IPS-18a (cell line): ENCODE results near the gene FBF1.
A peak's percentile ranks its signal among the peaks of the same experiment; 100 is the strongest.
"Not testable (repeated sequence)": the region's sequence is repeated elsewhere in the genome, so short reads cannot be mapped to it uniquely, and the experiment has no call there.

Experiments used
- H3K27ac ChIP-seq: one replicate; pipeline ENCODE4 v1.5.1; 2013; ENCODE audit warnings: low read length
- H3K27me3 ChIP-seq: one replicate; pipeline ENCODE4 v1.6.1; 2013; ENCODE audit warnings: mild to moderate bottlenecking, low read length; ENCODE audit not compliant: control insufficient read depth, insufficient read depth
- H3K36me3 ChIP-seq: one replicate; pipeline ENCODE4 v1.6.1; 2013; ENCODE audit warnings: low read depth, low read length; ENCODE audit not compliant: control insufficient read depth
- H3K4me1 ChIP-seq: one replicate; pipeline ENCODE4 v1.6.1; 2013; ENCODE audit warnings: low read depth, low read length; ENCODE audit not compliant: control insufficient read depth
- H3K4me3 ChIP-seq: one replicate; pipeline ENCODE4 v1.5.1; 2013; ENCODE audit warnings: low read length
- H3K9ac ChIP-seq: one replicate; pipeline ENCODE4 v1.6.1; 2013; ENCODE audit warnings: mild to moderate bottlenecking, low read length, moderate library complexity
- H3K9me3 ChIP-seq: one replicate; pipeline ENCODE4 v1.6.1; 2013; ENCODE audit warnings: low read depth, low read length; ENCODE audit not compliant: control insufficient read depth

Gene FBF1

GRCh38 chr17:75975757-75976174 is 34.9 kb upstream of the FBF1 start:
- peaks cover 13% of the 10 kb centered on the region for H3K36me3 ChIP-seq
- no peaks in the 10 kb centered on the region for H3K9me3 ChIP-seq
- H3K9ac ChIP-seq: no peak overlapping the region
- peaks cover 8% of the 10 kb centered on the region for H3K4me1 ChIP-seq
- H3K4me3 ChIP-seq: no peak overlapping the region
- no peaks in the 10 kb centered on the region for H3K27me3 ChIP-seq
- H3K27ac ChIP-seq: no peak overlapping the region

DNA sequence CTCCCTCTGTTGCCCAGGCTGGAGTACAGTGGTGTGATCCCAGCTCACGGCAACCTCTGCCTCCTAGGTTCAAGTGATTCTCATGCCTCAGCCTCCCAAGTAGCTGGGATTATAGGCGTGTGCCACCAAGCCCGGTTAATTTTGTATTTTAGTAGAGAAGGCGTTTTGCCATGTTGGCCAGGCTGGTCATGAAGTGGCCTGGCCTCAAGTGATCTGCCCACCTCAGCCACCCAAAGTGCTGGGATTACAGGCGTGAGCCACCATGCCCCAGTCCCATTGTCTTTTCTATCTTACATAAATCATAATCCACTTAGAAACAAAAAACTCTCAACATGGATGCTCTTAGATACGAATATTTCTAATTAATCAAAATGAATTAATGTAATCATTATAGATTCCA is 34.3 kb upstream of the FBF1 start:
- H3K4me3 ChIP-seq, H3K27me3 ChIP-seq, H3K27ac ChIP-seq, H3K9me3 ChIP-seq, H3K9ac ChIP-seq, H3K4me1 ChIP-seq: not testable (repeated sequence)
- H3K36me3 ChIP-seq: peaks cover 13% of the 10 kb centered on the region

DNA sequence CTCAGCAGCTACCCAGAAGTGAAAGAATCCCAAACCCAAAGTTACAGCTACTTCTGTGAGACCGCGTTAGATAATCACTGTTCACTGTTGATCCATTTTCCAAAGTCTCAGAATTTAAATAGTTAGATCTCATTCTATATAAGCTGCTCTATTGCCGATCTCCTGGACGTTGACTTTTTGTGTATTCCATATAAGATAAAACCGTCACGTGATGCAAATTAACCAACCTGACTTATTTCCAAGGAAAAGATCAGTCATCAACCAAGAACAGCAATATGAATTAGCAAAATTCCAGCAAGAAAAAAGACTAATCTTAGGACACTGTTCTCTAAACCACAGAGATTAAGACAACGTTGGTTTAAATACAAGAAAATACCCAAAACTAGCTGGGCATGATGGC is 29.8 kb upstream of the FBF1 start:
- Histone ChIP-seq H3K36me3 (peaks cover 8% of the 10 kb centered on the region), H3K9me3 (no peaks in the 10 kb centered on the region), H3K27ac (no peak overlapping the region), H3K4me1 (no peaks in the 10 kb centered on the region), H3K27me3 (no peaks in the 10 kb centered on the region), H3K4me3 (no peak overlapping the region), H3K9ac (no peak overlapping the region)

DNA sequence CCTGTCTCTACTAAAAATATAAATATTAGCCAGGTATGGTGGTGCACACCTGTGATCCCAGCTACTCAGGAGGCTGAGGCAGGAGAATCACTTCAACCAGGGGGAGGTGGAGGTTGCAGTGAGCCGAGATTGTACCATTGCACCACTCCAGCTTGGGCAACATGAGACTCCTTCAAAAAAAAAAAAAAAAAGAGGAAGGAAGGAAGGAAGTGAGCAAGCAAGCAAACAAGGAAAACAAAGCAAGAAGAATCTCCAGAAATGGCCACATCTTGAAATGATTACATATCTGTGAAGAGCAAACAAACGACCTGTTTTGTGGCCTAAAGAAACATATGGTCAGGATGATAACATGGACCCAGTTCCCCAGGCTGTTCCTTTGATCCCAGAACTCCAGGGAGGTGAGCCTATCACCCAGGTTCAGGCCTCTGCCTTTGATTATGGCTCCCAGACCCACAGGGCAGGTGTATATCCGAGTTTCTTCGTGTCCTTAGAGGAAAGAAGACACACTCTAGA is 29.2 kb upstream of the FBF1 start:
- H3K4me1 ChIP-seq: no peaks in the 10 kb centered on the region
- H3K27me3 ChIP-seq: no peaks in the 10 kb centered on the region
- no peak overlapping the region for H3K27ac ChIP-seq
- peaks cover 8% of the 10 kb centered on the region for H3K36me3 ChIP-seq
- no peaks in the 10 kb centered on the region for H3K9me3 ChIP-seq
- no peak overlapping the region for H3K4me3 ChIP-seq
- H3K9ac ChIP-seq: no peak overlapping the region

DNA sequence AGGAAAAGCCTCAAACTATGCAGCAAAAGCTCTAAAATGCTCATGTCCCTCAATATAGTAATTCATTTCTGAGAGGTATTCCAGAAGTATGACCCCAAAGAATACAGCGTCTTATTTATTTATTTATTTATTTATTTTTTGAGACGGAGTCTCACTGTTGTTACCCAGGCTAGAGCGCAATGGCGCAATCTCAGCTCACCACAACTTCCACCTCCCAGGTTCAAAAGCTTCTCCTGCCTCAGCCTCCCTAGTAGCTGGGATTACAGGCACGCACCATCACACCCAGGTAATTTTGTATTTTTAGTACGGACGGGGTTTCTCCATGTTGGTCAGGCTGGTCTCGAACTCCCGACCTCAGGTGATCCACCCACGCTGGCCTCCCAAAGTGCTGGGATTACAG is 28.2 kb upstream of the FBF1 start:
- not testable (repeated sequence) for H3K9ac ChIP-seq, H3K9me3 ChIP-seq, H3K36me3 ChIP-seq, H3K4me3 ChIP-seq, H3K4me1 ChIP-seq, H3K27ac ChIP-seq, H3K27me3 ChIP-seq

DNA sequence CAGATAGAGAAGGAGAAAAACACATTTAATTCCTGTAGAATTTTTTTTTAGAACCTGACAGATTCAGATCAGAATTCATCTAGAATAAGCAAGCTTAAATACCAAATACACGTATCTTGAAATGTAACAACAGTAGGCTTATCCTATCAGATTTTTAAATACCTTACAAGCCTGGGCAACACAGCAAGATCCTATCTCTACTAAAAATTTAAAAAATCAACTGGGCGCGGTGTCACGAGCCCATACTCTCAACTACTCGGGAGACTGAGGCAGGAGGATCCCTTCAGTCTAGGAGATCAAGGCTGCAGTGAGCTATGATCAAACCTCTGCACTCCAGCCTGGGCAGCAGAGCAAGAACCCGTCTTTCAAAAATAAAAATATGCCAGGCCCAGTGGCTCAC is 24.6 kb upstream of the FBF1 start:
- H3K27ac ChIP-seq: no peak overlapping the region
- H3K4me1 ChIP-seq: peaks cover 2% of the 10 kb centered on the region
- H3K9ac ChIP-seq: no peak overlapping the region
- H3K9me3 ChIP-seq: no peaks in the 10 kb centered on the region
- no peaks in the 10 kb centered on the region for H3K27me3 ChIP-seq
- H3K4me3 ChIP-seq: no peak overlapping the region
- peaks cover 2% of the 10 kb centered on the region for H3K36me3 ChIP-seq

DNA sequence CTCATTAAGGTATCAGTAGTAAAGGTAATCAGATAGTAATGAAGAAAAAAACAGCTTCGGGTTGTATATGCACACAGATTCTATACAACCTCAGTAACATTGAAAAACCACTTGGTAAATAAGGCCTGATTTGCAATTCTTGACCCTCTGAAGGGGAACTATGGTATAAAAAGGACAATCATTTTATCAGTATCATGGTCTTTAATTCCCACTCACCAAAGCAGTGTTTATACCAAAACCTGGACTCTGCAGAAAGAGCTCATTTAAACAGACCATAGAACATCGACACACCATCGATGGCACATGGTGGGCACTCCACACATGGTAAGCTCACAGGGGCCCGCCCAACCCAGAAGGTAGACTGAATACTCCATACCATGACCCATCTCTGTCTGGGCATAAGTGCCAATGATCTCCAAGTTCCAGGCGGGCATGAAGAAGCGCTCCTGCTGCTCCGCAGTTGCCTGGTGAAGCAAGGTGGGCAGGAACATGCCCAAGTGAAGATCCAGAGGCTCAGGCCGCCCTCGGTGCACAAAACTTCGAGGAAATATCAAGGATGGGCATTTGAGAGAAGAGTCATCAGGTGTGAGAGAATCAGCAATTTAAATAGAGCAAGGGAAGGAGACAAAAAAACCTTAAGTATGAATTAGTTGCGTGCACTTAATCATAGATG is 19.1 kb upstream of the FBF1 start:
- Histone ChIP-seq H3K4me1 (peaks cover 20% of the 10 kb centered on the region), H3K36me3 (peaks cover 11% of the 10 kb centered on the region), H3K9me3 (no peaks in the 10 kb centered on the region), H3K4me3 (peak overlapping the region; percentile 25), H3K27me3 (no peaks in the 10 kb centered on the region), H3K9ac (no peak overlapping the region), H3K27ac (no peak overlapping the region)

GRCh38 chr17:75959051-75959838 is 18.4 kb upstream of the FBF1 start:
- peaks cover 20% of the 10 kb centered on the region for H3K4me1 ChIP-seq
- H3K4me3 ChIP-seq: peak overlapping the region; percentile 25
- H3K27me3 ChIP-seq: no peaks in the 10 kb centered on the region
- peaks cover 11% of the 10 kb centered on the region for H3K36me3 ChIP-seq
- H3K27ac ChIP-seq: peak overlapping the region; percentile 54
- peak overlapping the region; percentile 28 for H3K9ac ChIP-seq
- H3K9me3 ChIP-seq: no peaks in the 10 kb centered on the region

DNA sequence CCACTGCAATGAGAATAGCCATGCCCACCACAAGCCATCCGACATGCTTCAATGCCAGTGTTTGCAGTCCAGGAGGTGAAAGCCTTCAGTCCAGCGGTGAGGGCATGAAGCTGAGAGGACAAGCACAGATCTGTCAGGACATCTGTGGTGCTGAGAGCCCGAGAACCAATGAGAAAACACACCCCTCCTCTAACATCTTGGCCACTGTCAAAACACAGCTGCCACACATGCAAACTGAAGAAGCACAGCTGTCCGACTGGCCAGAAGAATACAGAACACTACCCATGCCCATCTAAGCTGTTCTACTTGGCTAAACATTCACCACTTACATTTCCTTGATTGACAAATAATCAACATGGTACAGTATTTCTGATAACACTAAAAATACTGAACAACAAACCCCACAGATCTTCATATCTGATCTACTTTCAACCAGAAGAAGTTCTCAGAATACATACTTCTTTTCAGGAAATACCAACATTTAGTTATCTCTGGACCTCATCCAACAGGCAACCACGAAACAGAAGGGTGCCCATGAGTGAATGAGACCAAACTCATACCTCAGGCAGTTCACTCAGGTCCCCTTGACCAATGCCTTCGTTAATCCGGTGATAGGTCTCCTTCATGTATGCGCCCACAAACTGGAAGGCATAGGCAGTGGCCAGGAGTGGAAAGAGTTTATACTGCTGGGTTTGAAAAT is 10.2 kb upstream of the FBF1 start:
- no peak overlapping the region for H3K9ac ChIP-seq
- no peaks in the 10 kb centered on the region for H3K9me3 ChIP-seq
- peaks cover 68% of the 10 kb centered on the region for H3K36me3 ChIP-seq

DNA sequence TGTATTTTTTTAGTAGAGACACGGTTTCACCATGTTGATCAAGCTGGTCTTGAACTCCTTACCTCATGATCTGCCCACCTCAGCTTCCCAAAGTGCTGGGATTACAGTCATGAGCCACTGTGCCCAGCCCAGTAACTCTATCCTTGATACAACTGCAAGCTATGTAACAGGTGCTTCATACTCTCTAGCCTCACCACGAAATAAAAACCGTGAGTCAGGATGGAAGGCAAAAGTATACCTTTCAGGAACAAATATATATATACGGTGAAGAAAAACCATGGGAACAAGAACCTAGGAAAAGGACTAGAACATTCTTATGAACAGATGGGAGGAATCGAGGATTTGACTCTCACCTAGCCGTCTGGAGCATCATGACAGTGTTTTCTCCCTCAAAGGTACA is 9.6 kb upstream of the FBF1 start:
- H3K4me1 ChIP-seq: no peaks in the 10 kb centered on the region
- H3K4me3 ChIP-seq: no peak overlapping the region
- peaks cover 67% of the 10 kb centered on the region for H3K36me3 ChIP-seq
- H3K9me3 ChIP-seq: no peaks in the 10 kb centered on the region
- no peak overlapping the region for H3K9ac ChIP-seq
- no peaks in the 10 kb centered on the region for H3K27me3 ChIP-seq
- no peak overlapping the region for H3K27ac ChIP-seq

More for the DNA sequence above, 10.2 kb upstream of the FBF1 start:
- H3K4me1 ChIP-seq: no peaks in the 10 kb centered on the region
- no peak overlapping the region for H3K4me3 ChIP-seq
- H3K27me3 ChIP-seq: no peaks in the 10 kb centered on the region
- no peak overlapping the region for H3K27ac ChIP-seq

DNA sequence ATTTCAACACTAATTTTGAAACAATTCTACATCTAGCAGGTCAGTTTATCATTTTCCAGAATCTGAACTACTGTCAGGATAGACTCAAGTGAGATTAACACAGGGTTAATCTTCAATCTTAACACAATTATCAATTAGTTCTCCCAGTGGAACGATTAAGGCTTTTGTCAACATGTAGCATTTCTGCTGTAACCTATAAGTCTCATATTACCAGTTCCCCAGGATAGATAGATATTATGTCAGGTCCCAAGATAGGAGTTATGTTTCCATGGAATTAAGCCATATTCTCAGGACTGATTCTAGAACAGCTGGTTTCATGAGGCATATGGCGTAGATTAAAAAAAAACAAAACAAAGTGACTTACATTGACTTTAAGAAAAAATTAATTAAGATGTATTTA is 4.4 kb upstream of the FBF1 start:
- Histone ChIP-seq H3K27ac (no peak overlapping the region), H3K9ac (no peak overlapping the region), H3K4me1 (peaks cover 4% of the 10 kb centered on the region), H3K4me3 (no peak overlapping the region), H3K9me3 (no peaks in the 10 kb centered on the region), H3K36me3 (peaks cover 39% of the 10 kb centered on the region), H3K27me3 (no peaks in the 10 kb centered on the region)
